Tibial nerve (tissue), 3 donors: ENCODE measurements around the gene SHQ1.

Experiments used
- POLR2A ChIP-seq, 2 donors: fragments of 450-650 bp; IDR thresholded peaks; one replicate each; pipeline ENCODE4 v1.6.1; 2017; ENCODE audit warnings: antibody characterized with exemption in 2 of 2, mild to moderate bottlenecking in 2 of 2, moderate library complexity in 2 of 2
- TF ChIP-seq, protein P1 (sequence below), 5 experiments: fragments of 200-600 bp in 3 of 5; fragments of 450-650 bp in 2 of 5; sonication (generic) in 3 of 5; IDR thresholded peaks; one replicate each; pipeline ENCODE4 v1.5.1; 2016 to 2019; ENCODE audit warnings: antibody characterized with exemption in 5 of 5, mild to moderate bottlenecking in 3 of 5, moderate library complexity in 2 of 5

DNA sequence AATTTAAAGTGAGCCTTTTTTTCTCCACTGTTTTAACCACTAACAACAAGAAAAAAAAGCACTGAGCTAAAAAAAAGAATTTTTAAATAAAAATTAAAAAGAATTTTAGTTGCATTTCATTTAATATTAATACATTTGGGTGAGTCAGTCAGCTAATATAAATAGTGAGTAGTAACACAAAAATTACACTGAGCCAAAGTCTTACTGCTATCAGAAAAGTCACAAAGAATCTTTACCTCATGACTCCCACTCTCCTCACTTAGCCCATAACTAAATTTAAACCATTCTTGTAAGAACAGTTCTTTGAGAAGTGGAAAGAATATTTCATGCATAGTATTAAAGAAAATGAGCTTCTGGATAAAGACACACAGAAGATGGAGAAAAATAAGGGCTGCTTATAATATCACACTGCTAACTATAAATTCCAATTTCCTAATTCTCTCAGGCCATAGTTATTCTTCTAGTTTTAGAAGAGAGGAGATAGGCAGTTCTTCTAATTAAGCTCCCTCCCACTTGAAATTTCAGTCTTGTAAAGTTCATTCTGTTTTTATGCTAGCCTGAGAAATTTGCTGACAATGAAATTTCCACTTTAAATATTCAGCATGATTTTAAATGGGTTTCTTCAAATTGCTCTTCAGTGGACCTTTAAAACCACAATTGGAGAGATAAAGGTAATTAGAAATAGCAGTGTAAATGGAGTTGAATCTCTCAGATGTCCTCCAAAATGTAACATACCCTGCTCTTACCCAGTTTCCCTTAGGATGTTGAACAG lies 17.6 kb downstream of the SHQ1 start:
- no peak for TF ChIP-seq POLR2A (IDR thresholded peaks at IDR 0.05)
- TF ChIP-seq, protein P1, sequence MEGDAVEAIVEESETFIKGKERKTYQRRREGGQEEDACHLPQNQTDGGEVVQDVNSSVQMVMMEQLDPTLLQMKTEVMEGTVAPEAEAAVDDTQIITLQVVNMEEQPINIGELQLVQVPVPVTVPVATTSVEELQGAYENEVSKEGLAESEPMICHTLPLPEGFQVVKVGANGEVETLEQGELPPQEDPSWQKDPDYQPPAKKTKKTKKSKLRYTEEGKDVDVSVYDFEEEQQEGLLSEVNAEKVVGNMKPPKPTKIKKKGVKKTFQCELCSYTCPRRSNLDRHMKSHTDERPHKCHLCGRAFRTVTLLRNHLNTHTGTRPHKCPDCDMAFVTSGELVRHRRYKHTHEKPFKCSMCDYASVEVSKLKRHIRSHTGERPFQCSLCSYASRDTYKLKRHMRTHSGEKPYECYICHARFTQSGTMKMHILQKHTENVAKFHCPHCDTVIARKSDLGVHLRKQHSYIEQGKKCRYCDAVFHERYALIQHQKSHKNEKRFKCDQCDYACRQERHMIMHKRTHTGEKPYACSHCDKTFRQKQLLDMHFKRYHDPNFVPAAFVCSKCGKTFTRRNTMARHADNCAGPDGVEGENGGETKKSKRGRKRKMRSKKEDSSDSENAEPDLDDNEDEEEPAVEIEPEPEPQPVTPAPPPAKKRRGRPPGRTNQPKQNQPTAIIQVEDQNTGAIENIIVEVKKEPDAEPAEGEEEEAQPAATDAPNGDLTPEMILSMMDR (IDR thresholded peaks at IDR 0.05) = no peak
